Caco-2 (cell line): ENCODE results near the gene GPC6. TPM values are rescaled to one million over a fixed set of nuclear protein-coding genes. Genes with fewer than 3 reads are reported as not detected.

Experiments
- BruUV-seq: library from RNA; stranded (reverse); fragments of 400-500 nt; replicated peaks from 2 replicates; lab custom pipeline; 2021; lab: Mats Ljungman, UMichigan
- CTCF ChIA-PET: fragments of 300-600 bp; sonication (Branson Sonifier 250); formaldehyde crosslinking; loops from one replicate; lab custom pipeline; 2022; ENCODE audit warnings: antibody characterized with exemption; lab: Charles Lee
- POLR2A ChIA-PET: fragments of 300-600 bp; sonication (Branson Sonifier 250); formaldehyde crosslinking; loops from one replicate; lab custom pipeline; 2022; ENCODE audit warnings: antibody characterized with exemption; lab: Charles Lee
- DNase-seq, 2 experiments: peaks; one replicate each; pipeline versions ENCODE4 v3.0.0 to v3.0.0-alpha.2; 2020 to 2022
- H3K27me3 ChIP-seq: replicated peaks from 2 replicates; pipeline ENCODE4 v1.6.0; 2011; ENCODE audit warnings: low read length; ENCODE audit not compliant: control insufficient read depth, insufficient read depth
- H3K36me3 ChIP-seq: 2 replicates; pipeline ENCODE4 v1.5.1; 2011; ENCODE audit warnings: low read length; ENCODE audit not compliant: control insufficient read depth, insufficient read depth
- H3K4me1 ChIP-seq: fragments of 250-450 bp; sonication (Bioruptor Pico); 2 replicates; pipeline ENCODE4 v1.5.1; 2020; ENCODE audit warnings: mild to moderate bottlenecking
- H3K4me3 ChIP-seq: 2 replicates; pipeline ENCODE4 v1.5.1; 2011; ENCODE audit warnings: low read depth, mild to moderate bottlenecking, control low read depth, low read length
- H3K9me3 ChIP-seq: fragments of 250-450 bp; sonication (Bioruptor Pico); 2 replicates; pipeline ENCODE4 v1.5.1; 2020; ENCODE audit warnings: mild to moderate bottlenecking, moderate library complexity
- H3K27ac Mint-ChIP-seq: one replicate; pipeline ENCODE4 v1.8.0; 2022; ENCODE audit warnings: mixed read lengths; ENCODE audit not compliant: unreplicated experiment
- H3K27me3 Mint-ChIP-seq: one replicate; pipeline ENCODE4 v1.8.0; 2022; ENCODE audit warnings: mixed read lengths; ENCODE audit not compliant: insufficient read depth, unreplicated experiment
- H3K36me3 Mint-ChIP-seq: one replicate; pipeline ENCODE4 v1.8.0; 2022; ENCODE audit warnings: mild to moderate bottlenecking, mixed read lengths; ENCODE audit not compliant: insufficient read depth, unreplicated experiment
- H3K4me1 Mint-ChIP-seq: one replicate; pipeline ENCODE4 v1.8.0; 2022; ENCODE audit warnings: low read depth, mixed read lengths; ENCODE audit not compliant: unreplicated experiment
- H3K4me3 Mint-ChIP-seq: one replicate; pipeline ENCODE4 v1.8.0; 2022; ENCODE audit warnings: mild to moderate bottlenecking, moderate library complexity, mixed read lengths; ENCODE audit not compliant: unreplicated experiment
- H3K9me3 Mint-ChIP-seq: one replicate; pipeline ENCODE4 v1.8.0; 2022; ENCODE audit warnings: mixed read lengths; ENCODE audit not compliant: unreplicated experiment
- intact Hi-C: fragments of 100-400 bp; cut with micrococcal nuclease; formaldehyde crosslinking; loops from one replicate; pipeline ENCODE4 v1.10.0; 2022; ENCODE audit not compliant: unreplicated experiment
- total RNA-seq: library from RNA; stranded (reverse); gene quantifications from 2 replicates; pipeline ENCODE4 v1.2.3, GENCODE V29; 2022
- TF ChIP-seq, protein P1 (sequence below), 2 experiments: fragments of 200-600 bp in 1 of 2; IDR thresholded peaks; 1 replicate in 1 of 2; 2 replicates in 1 of 2; pipeline versions ENCODE4 v1.5.1 to v1.8.0; 2011 to 2022; ENCODE audit warnings: antibody characterized with exemption in 1 of 2, control low read depth in 1 of 2, inconsistent platforms in 1 of 2, low read depth in 1 of 2, low read length in 1 of 2, mild to moderate bottlenecking in 1 of 2, moderate library complexity in 1 of 2; ENCODE audit not compliant: insufficient read depth in 1 of 2, severe bottlenecking in 1 of 2, unreplicated experiment in 1 of 2

Gene GPC6
- total RNA-seq, 1 experiment from 2014 or later = 0.16 TPM

- peaks cover 8% of the 10 kb centered on the region for H3K9me3 Mint-ChIP-seq
- intact Hi-C loops = loop anchor here (5.0 to 10.0 kb wide), 2 partner anchors 245 to 257 kb away; no protein-coding TSS in a partner anchor
These were observed 1133.3 kb downstream of the GPC6 start for GRCh38 chr13:94359875-94360274.

GRCh38 chr13:94362411-94362909 is 1135.9 kb downstream of the GPC6 start:
- no peak overlapping the region for H3K4me3 ChIP-seq
- H3K9me3 ChIP-seq = no peaks in the 10 kb centered on the region
- no peaks in the 10 kb centered on the region for H3K4me1 Mint-ChIP-seq
- H3K4me1 ChIP-seq = no peaks in the 10 kb centered on the region
- peaks cover 20% of the 10 kb centered on the region for H3K27me3 Mint-ChIP-seq
- no peak overlapping the region for H3K27ac Mint-ChIP-seq
- no TSS peak for BruUV-seq
- TF ChIP-seq, protein P1, sequence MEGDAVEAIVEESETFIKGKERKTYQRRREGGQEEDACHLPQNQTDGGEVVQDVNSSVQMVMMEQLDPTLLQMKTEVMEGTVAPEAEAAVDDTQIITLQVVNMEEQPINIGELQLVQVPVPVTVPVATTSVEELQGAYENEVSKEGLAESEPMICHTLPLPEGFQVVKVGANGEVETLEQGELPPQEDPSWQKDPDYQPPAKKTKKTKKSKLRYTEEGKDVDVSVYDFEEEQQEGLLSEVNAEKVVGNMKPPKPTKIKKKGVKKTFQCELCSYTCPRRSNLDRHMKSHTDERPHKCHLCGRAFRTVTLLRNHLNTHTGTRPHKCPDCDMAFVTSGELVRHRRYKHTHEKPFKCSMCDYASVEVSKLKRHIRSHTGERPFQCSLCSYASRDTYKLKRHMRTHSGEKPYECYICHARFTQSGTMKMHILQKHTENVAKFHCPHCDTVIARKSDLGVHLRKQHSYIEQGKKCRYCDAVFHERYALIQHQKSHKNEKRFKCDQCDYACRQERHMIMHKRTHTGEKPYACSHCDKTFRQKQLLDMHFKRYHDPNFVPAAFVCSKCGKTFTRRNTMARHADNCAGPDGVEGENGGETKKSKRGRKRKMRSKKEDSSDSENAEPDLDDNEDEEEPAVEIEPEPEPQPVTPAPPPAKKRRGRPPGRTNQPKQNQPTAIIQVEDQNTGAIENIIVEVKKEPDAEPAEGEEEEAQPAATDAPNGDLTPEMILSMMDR (IDR thresholded peaks at IDR 0.05; ENCODE audit: insufficient read depth in 1 of 2, low read depth in 1 of 2, low read length in 1 of 2, severe bottlenecking in 1 of 2, unreplicated experiment in 1 of 2) = peak; percentile 80 to 82
- H3K4me3 Mint-ChIP-seq = no peak overlapping the region
- no peaks in the 10 kb centered on the region for H3K36me3 ChIP-seq
- POLR2A ChIA-PET = no interaction called here
- H3K36me3 Mint-ChIP-seq = no peaks in the 10 kb centered on the region
- no peaks in the 10 kb centered on the region for H3K27me3 ChIP-seq
- peak; percentile 64 to 74 for DNase-seq
- CTCF ChIA-PET = no interaction called here
- peaks cover 3% of the 10 kb centered on the region for H3K9me3 Mint-ChIP-seq
- intact Hi-C loops = loop anchor here (1.0 to 10.0 kb wide), 6 partner anchors 92 to 1394 kb away; no protein-coding TSS in a partner anchor

More at GRCh38 chr13:94359875-94360274, 1133.3 kb downstream of the GPC6 start:
- H3K4me3 ChIP-seq = no peak overlapping the region
- no peaks in the 10 kb centered on the region for H3K9me3 ChIP-seq
- Mint-ChIP-seq H3K27me3 (peaks cover 14% of the 10 kb centered on the region), H3K4me3 (no peak overlapping the region), H3K36me3 (no peaks in the 10 kb centered on the region), H3K4me1 (no peaks in the 10 kb centered on the region), H3K27ac (no peak overlapping the region)
- TF ChIP-seq, protein P1 (IDR thresholded peaks at IDR 0.05; ENCODE audit: insufficient read depth in 1 of 2, low read depth in 1 of 2, low read length in 1 of 2, severe bottlenecking in 1 of 2, unreplicated experiment in 1 of 2) = no peak
- no peaks in the 10 kb centered on the region for H3K36me3 ChIP-seq
- BruUV-seq = no TSS peak
- CTCF ChIA-PET = no interaction called here
- H3K27me3 ChIP-seq = no peaks in the 10 kb centered on the region
- DNase-seq = no peak
- POLR2A ChIA-PET = interaction anchor here (0.6 kb wide), 1 partner anchor 1482 kb away, joined by 4 read pairs; no protein-coding TSS in a partner anchor
- H3K4me1 ChIP-seq = no peaks in the 10 kb centered on the region

DNA sequence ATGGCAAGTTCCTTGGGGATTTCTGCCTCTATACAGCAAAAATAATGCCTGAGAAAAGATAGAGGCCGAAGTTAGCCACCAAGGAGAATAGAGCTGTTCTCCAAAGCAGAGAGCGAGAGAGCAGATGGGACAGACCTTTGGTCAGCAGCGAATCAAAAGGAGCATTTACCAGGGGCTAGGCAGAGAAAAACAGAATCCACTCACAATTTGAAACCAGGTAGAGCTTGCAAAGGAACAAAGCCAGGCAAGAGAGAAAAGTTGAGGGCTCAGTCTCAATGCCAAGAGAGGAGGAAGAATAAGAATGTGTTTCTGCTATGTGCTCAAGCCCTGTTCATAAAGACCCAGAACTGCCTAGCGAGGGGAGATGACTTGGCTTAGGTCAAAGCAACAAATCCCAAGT is 1140.1 kb downstream of the GPC6 start:
- no TSS peak for BruUV-seq
- Histone ChIP-seq H3K27me3 (no peaks in the 10 kb centered on the region), H3K9me3 (no peaks in the 10 kb centered on the region), H3K4me3 (no peak overlapping the region), H3K36me3 (no peaks in the 10 kb centered on the region), H3K4me1 (no peaks in the 10 kb centered on the region)
- no peak for DNase-seq
- no peaks in the 10 kb centered on the region for H3K36me3 Mint-ChIP-seq
- H3K4me3 Mint-ChIP-seq = no peak overlapping the region
- TF ChIP-seq, protein P1 (IDR thresholded peaks at IDR 0.05; ENCODE audit: insufficient read depth in 1 of 2, low read depth in 1 of 2, low read length in 1 of 2, severe bottlenecking in 1 of 2, unreplicated experiment in 1 of 2) = no peak
- intact Hi-C loops = loop anchor here (10.0 kb wide), 1 partner anchor 252 kb away; no protein-coding TSS in a partner anchor
- H3K9me3 Mint-ChIP-seq = no peaks in the 10 kb centered on the region
- peaks cover 26% of the 10 kb centered on the region for H3K27me3 Mint-ChIP-seq
- H3K4me1 Mint-ChIP-seq = no peaks in the 10 kb centered on the region
- ChIA-PET POLR2A (no interaction called here), CTCF (interaction anchor here (0.6 kb wide), 1 partner anchor 318 kb away, joined by 3 read pairs; no protein-coding TSS in a partner anchor)
- no peak overlapping the region for H3K27ac Mint-ChIP-seq
